DND-41 (cell line): Measurements from ENCODE around the gene GFI1B.

ENCODE experiments used
- CTCF ChIP-seq: IDR thresholded peaks from 2 replicates; pipeline ENCODE4 v1.5.1; 2012; ENCODE audit warnings: borderline replicate concordance, low read length, moderate library complexity, mild to moderate bottlenecking; ENCODE audit not compliant: poor library complexity, severe bottlenecking; ENCODE audit errors: extremely low read depth
- EZH2 ChIP-seq: IDR thresholded peaks from 3 replicates; pipeline ENCODE4 v1.6.1; 2012; ENCODE audit warnings: borderline replicate concordance, low read depth, mild to moderate bottlenecking, moderate library complexity, low read length, inconsistent platforms; ENCODE audit not compliant: severe bottlenecking

- TF ChIP-seq CTCF (no peak), EZH2 (no peak)
Observed at GRCh38 chr9:132995121-132995420, 16.6 kb downstream of the GFI1B start.
